ENCODE results near the gene FOXD4L4.
"Not testable (repeated sequence)": the region's sequence is repeated elsewhere in the genome, so short reads cannot be mapped to it uniquely, and the experiment has no call there.

FOXD4L4 gene

DNA sequence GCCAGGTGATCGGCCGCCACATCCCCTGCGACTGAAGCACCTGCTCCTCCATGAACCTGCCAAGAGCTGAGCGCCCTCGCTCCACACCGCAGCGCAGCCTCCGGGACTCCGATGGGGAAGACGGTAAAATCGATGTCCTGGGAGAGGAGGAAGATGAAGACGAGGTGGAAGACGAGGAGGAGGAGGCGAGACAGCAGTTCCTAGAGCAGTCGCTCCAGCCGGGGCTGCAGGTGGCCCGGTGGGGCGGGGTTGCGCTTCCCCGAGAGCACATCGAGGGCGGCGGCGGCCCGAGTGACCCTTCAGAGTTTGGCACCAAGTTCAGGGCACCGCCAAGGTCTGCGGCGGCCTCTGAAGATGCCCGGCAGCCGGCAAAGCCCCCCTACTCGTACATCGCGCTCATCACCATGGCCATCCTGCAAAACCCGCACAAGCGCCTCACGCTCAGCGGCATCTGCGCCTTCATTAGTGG lies at the start of gene FOXD4L4:
TSS of gene FOXD4L4 (plus strand) at position 51 of the 469 bp plus-strand sequence. CDS start at position 51, 0 bp downstream.
- DNase-seq = not testable (repeated sequence)

GRCh38 chr9:65703550-65703949 lies 33.4 kb upstream of the FOXD4L4 start:
- DNase-seq = not testable (repeated sequence)

DNA sequence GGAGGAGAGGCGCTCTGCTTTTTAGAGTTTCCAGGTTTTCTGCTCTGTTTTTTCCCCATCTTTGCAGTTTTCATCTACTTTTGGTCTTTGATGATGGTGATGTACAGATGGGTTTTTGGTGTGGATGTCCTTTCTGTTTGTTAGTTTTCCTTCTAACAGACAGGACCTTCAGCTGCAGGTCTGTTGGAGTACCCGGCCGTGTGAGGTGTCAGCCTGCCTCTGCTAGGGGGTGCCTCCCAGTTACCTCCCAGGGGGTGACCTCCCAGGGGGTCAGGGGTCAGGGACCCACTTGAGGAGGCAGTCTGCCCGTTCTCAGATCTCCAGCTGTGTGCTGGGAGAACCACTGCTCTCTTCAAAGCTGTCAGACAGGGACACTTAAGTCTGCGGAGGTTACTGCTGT lies 22.5 kb upstream of the FOXD4L4 start:
- not testable (repeated sequence) for DNase-seq

DNA sequence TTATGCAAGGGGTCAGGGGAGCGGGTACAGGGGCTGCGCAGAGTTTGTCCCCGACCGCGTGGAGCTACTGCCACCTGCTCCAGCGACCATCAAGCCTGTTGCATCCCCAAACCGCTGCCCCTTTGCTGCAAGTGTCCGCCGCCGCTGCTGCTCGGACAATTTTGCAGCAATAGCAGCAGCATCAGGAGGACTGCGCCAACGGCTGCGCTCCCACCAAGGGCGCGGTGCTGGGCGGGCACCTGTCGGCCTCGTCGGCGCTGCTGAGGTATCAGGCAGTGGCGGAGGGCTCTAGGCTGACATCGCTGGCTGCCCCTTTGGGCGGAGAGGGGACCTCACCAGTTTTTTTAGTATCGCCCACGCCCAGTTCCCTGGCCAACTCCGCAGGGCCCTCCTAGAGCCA lies 1.2 kb downstream of the FOXD4L4 start:
- DNase-seq = not testable (repeated sequence)
